H1 (cell line): ENCODE data around the gene EIF4E3. TPM values are rescaled to one million over a fixed set of nuclear protein-coding genes. Genes with fewer than 3 reads are reported as not detected.

Experiments used
- CTCF ChIA-PET: fragments of 300-600 bp; sonication (Branson Sonifier 250); formaldehyde crosslinking; loops from one replicate; lab custom pipeline; 2021; ENCODE audit not compliant: partially characterized antibody; lab: Charles Lee
- POLR2A ChIA-PET: fragments of 300-600 bp; sonication (Branson Sonifier 250); formaldehyde crosslinking; loops from one replicate; lab custom pipeline; 2021; ENCODE audit warnings: inconsistent platforms; ENCODE audit not compliant: partially characterized antibody; lab: Charles Lee
- DNase-seq, 2 experiments: peaks; one replicate each; pipeline versions ENCODE4 v3.0.0 to v3.0.0-alpha.2; 2010 to 2022; ENCODE audit warnings: low spot score in 2 of 2, low read depth in 1 of 2, mixed read lengths in 1 of 2
- FAIRE-seq: peaks from 2 replicates; lab custom pipeline; 2011; peaks lifted over from hg19 to GRCh38; lab: Jason Lieb, UNC
- H2AFZ ChIP-seq: 2 replicates; pipeline ENCODE4 v1.8.1; 2012; ENCODE audit warnings: low read length, inconsistent platforms
- H2AK5ac ChIP-seq: 2 replicates; pipeline ENCODE4 v1.6.1; 2013; ENCODE audit warnings: low read depth, low read length
- H2BK120ac ChIP-seq: replicated peaks from 2 replicates; pipeline ENCODE3; 2013; ENCODE audit warnings: low read depth, low read length, inconsistent platforms
- H2BK12ac ChIP-seq: 2 replicates; pipeline ENCODE4 v1.6.1; 2013; ENCODE audit warnings: low read depth, low read length
- H2BK15ac ChIP-seq: 2 replicates; pipeline ENCODE4 v1.6.1; 2013; ENCODE audit warnings: low read length
- H2BK20ac ChIP-seq: 2 replicates; pipeline ENCODE4 v1.6.1; 2013; ENCODE audit warnings: low read length
- H2BK5ac ChIP-seq: 2 replicates; pipeline ENCODE4 v1.6.1; 2013; ENCODE audit warnings: low read depth, low read length
- H3K14ac ChIP-seq: 2 replicates; pipeline ENCODE4 v1.6.1; 2013; ENCODE audit warnings: inconsistent platforms; ENCODE audit not compliant: insufficient read length
- H3K18ac ChIP-seq: 2 replicates; pipeline ENCODE4 v1.6.1; 2013; ENCODE audit warnings: low read length; ENCODE audit errors: extremely low read depth
- H3K23ac ChIP-seq: 2 replicates; pipeline ENCODE4 v1.6.1; 2013; ENCODE audit warnings: inconsistent platforms; ENCODE audit not compliant: insufficient read length
- H3K23me2 ChIP-seq: 2 replicates; pipeline ENCODE4 v1.6.1; 2013; ENCODE audit warnings: low read depth, low read length
- H3K27ac ChIP-seq: 2 replicates; pipeline ENCODE4 v1.6.1; 2011; ENCODE audit warnings: low read depth, low read length, inconsistent platforms
- H3K27me3 ChIP-seq, 4 experiments: replicated peaks in 1 of 4; 1 replicate in 1 of 4; 2 replicates in 3 of 4; pipeline versions ENCODE4 v1.6.1 to v1.8.1; 2011 to 2013; ENCODE audit warnings: low read length in 3 of 4, mild to moderate bottlenecking in 3 of 4, inconsistent platforms in 2 of 4, mixed read lengths in 2 of 4, moderate library complexity in 1 of 4; ENCODE audit not compliant: control insufficient read depth in 3 of 4, insufficient read depth in 3 of 4; ENCODE audit errors: extremely low read depth in 1 of 4
- H3K36me3 ChIP-seq, 4 experiments: 2 replicates each; pipeline versions ENCODE4 v1.6.1 to v1.8.1; 2011 to 2013; ENCODE audit warnings: mild to moderate bottlenecking in 4 of 4, low read length in 3 of 4, moderate library complexity in 2 of 4, control low read depth in 1 of 4, inconsistent platforms in 1 of 4; ENCODE audit not compliant: insufficient read depth in 4 of 4, control insufficient read depth in 2 of 4
- H3K4ac ChIP-seq: replicated peaks from 2 replicates; pipeline ENCODE3; 2013; ENCODE audit warnings: low read length, low read depth, mixed read lengths, inconsistent platforms; ENCODE audit not compliant: insufficient read length
- H3K4me1 ChIP-seq, 4 experiments: replicated peaks in 1 of 4; 1 replicate in 1 of 4; 2 replicates in 3 of 4; pipeline versions ENCODE4 v1.6.1 to v1.8.1; 2011 to 2013; ENCODE audit warnings: low read length in 3 of 4, inconsistent platforms in 2 of 4, mixed read lengths in 1 of 4; ENCODE audit not compliant: insufficient read depth in 4 of 4, control insufficient read depth in 3 of 4
- H3K4me2 ChIP-seq, 2 experiments: 2 replicates each; pipeline versions ENCODE4 v1.6.1 to v1.8.1; 2011 to 2013; ENCODE audit warnings: low read depth in 2 of 2, low read length in 2 of 2, control low read depth in 1 of 2, inconsistent platforms in 1 of 2, mild to moderate bottlenecking in 1 of 2; ENCODE audit not compliant: insufficient read depth in 1 of 2
- H3K4me3 ChIP-seq, 4 experiments: fragments of 200-600, 300-600 bp in 1 of 4; sonication (generic), shearing (Covaris generic), sonication (Bioruptor Twin) in 1 of 4; 2 replicates each; pipeline versions ENCODE4 v1.5.1 to v1.8.1; 2011 to 2016; ENCODE audit warnings: low read length in 4 of 4, low read depth in 3 of 4, control low read depth in 2 of 4, inconsistent platforms in 2 of 4, mild to moderate bottlenecking in 2 of 4, mixed read lengths in 1 of 4, moderate library complexity in 1 of 4; ENCODE audit not compliant: insufficient read depth in 2 of 4; ENCODE audit errors: extremely low read depth in 1 of 4
- H3K56ac ChIP-seq: replicated peaks from 2 replicates; pipeline ENCODE3; 2013; ENCODE audit warnings: low read depth, mild to moderate bottlenecking, mixed read lengths, low read length, inconsistent platforms; ENCODE audit not compliant: insufficient read length
- H3K79me1 ChIP-seq: 2 replicates; pipeline ENCODE4 v1.6.1; 2013; ENCODE audit warnings: low read depth, low read length, control low read depth
- H3K79me2 ChIP-seq, 2 experiments: 2 replicates each; pipeline versions ENCODE4 v1.6.1 to v1.8.1; 2012 to 2013; ENCODE audit warnings: low read length in 2 of 2, mild to moderate bottlenecking in 2 of 2, inconsistent platforms in 1 of 2; ENCODE audit not compliant: insufficient read depth in 2 of 2, control insufficient read depth in 1 of 2
- H3K9ac ChIP-seq, 4 experiments: replicated peaks in 1 of 4; 1 replicate in 1 of 4; 2 replicates in 3 of 4; pipeline versions ENCODE4 v1.6.1 to v1.8.1; 2011 to 2013; ENCODE audit warnings: low read depth in 3 of 4, low read length in 3 of 4, control low read depth in 2 of 4, mild to moderate bottlenecking in 2 of 4, moderate library complexity in 2 of 4, inconsistent platforms in 1 of 4; ENCODE audit errors: extremely low read depth in 1 of 4
- H3K9me3 ChIP-seq, 2 experiments: 2 replicates each; pipeline versions ENCODE4 v1.6.1 to v1.8.1; 2012 to 2013; ENCODE audit warnings: mild to moderate bottlenecking in 2 of 2, moderate library complexity in 2 of 2, control low read depth in 1 of 2, inconsistent platforms in 1 of 2, low read depth in 1 of 2, low read length in 1 of 2, mixed read lengths in 1 of 2; ENCODE audit not compliant: insufficient read depth in 2 of 2
- H4K20me1 ChIP-seq, 2 experiments: replicated peaks in 1 of 2; 2 replicates each; pipeline versions ENCODE3 to v1.8.1; 2011 to 2013; ENCODE audit warnings: inconsistent platforms in 2 of 2, low read length in 2 of 2, mild to moderate bottlenecking in 1 of 2; ENCODE audit not compliant: insufficient read depth in 2 of 2, control insufficient read depth in 1 of 2
- H4K5ac ChIP-seq: 2 replicates; pipeline ENCODE4 v1.6.1; 2013; ENCODE audit warnings: low read length, low read depth, mixed read lengths, inconsistent platforms; ENCODE audit not compliant: insufficient read length
- H4K8ac ChIP-seq: 2 replicates; pipeline ENCODE4 v1.8.0; 2013; ENCODE audit warnings: mild to moderate bottlenecking, moderate library complexity, low read length, inconsistent platforms; ENCODE audit not compliant: insufficient read depth; ENCODE audit errors: extremely low read depth
- H4K91ac ChIP-seq: replicated peaks from 2 replicates; pipeline ENCODE3; 2013; ENCODE audit warnings: low read length, mixed read lengths, inconsistent platforms; ENCODE audit not compliant: insufficient read length
- CEBPB ChIP-seq: IDR thresholded peaks from 2 replicates; pipeline ENCODE4 v1.6.1; 2012; ENCODE audit warnings: low read depth, low read length
- CHD2 ChIP-seq: IDR thresholded peaks from 2 replicates; pipeline ENCODE4 v1.6.1; 2012; ENCODE audit warnings: low read length, improper control_type of control experiment
- HDAC2 ChIP-seq, 2 experiments: fragments of 300-600 bp in 1 of 2; sonication (generic) in 1 of 2; IDR thresholded peaks; 2 replicates each; pipeline ENCODE4 v1.6.1; 2011 to 2012; ENCODE audit warnings: low read depth in 2 of 2, low read length in 2 of 2, mild to moderate bottlenecking in 2 of 2, moderate library complexity in 2 of 2, borderline replicate concordance in 1 of 2, inconsistent platforms in 1 of 2
- WGBS, 2 experiments: shearing (Covaris generic) in 1 of 2; methylation state at CpG; one replicate each; pipeline versions ENCODE4 v1.1.6 to v1.1.7; 2013 to 2015; ENCODE audit warnings: low lambda C conversion rate in 2 of 2, mixed read lengths in 2 of 2, inconsistent platforms in 1 of 2, low coverage in 1 of 2, missing lambda C conversion rate in 1 of 2; ENCODE audit not compliant: insufficient replicate concordance in 2 of 2, insufficient coverage in 1 of 2, insufficient read length in 1 of 2; ENCODE audit errors: extremely low coverage in 1 of 2, missing lambda C conversion rate in 1 of 2; 5-methylcytosine and 5-hydroxymethylcytosine counted together
- polyA plus RNA-seq, 7 experiments: library from polyadenylated mRNA; depleted of rRNA in 3 of 7; stranded (reverse) in 5 of 7; unstranded in 2 of 7; fragments of >200 nt in 5 of 7; fragments of 200-250 nt in 2 of 7; gene quantifications; 1 replicate in 5 of 7; 2 replicates in 1 of 7; 4 replicates in 1 of 7; pipeline versions ENCODE4 v1.2.1 to v1.2.3, GENCODE V29; 2011 to 2013; ENCODE audit warnings: missing spikeins in 2 of 7, mixed read lengths in 2 of 7
- total RNA-seq: library from RNA; stranded (reverse); fragmentation: NEBNext Ultra II Directional; extraction: Animal tissue kit (Norgen Biotek cat#: 25700); gene quantifications from 2 replicates; pipeline ENCODE4 v1.2.1, GENCODE V29; 2021

EIF4E3 gene
- total and polyA plus RNA-seq, 2 of the 8 experiments (the other 6 are each of a cell fraction or from before 2014, with no cell fraction given), result 5.2 to 17.0 TPM

- DNase-seq, result no peak
- TF ChIP-seq HDAC2 (IDR thresholded peaks at IDR 0.05; ENCODE audit: borderline replicate concordance in 1 of 2, low read depth in 2 of 2, low read length in 2 of 2) (no peak), CHD2 (no peak), CEBPB (no peak)
- peaks cover 5 to 13% (median 7%) of the 10 kb centered on the region in 4 experiments for H3K4me1 ChIP-seq
- H2AFZ ChIP-seq, result no peak overlapping the region
- H4K5ac ChIP-seq, result no peak overlapping the region
- H2BK15ac ChIP-seq, result no peak overlapping the region
- no peak overlapping the region for H3K18ac ChIP-seq
- H2BK12ac ChIP-seq, result no peak overlapping the region
- H3K9ac ChIP-seq, result no peak overlapping the region
- H3K23me2 ChIP-seq, result peaks cover 9% of the 10 kb centered on the region
- H3K56ac ChIP-seq, result no peak overlapping the region
- no peak overlapping the region for H4K91ac ChIP-seq
- peaks cover 3 to 19% (median 16%) of the 10 kb centered on the region in 4 experiments for H3K27me3 ChIP-seq
- ChIA-PET CTCF (interaction anchor here (0.5 to 3.4 kb wide), 4 partner anchors 13 to 980 kb away, joined by 3 to 18 read pairs (median 4); no protein-coding TSS in a partner anchor), POLR2A (interaction anchor here (1.3 to 2.1 kb wide), 2 partner anchors 10 to 149 kb away, joined by 3 to 5 read pairs; no protein-coding TSS in a partner anchor)
- H2AK5ac ChIP-seq, result no peak overlapping the region
- H3K27ac ChIP-seq, result no peak overlapping the region
- H3K79me2 ChIP-seq, result no peaks in the 10 kb centered on the region
- no peak overlapping the region for H2BK5ac ChIP-seq
- H2BK120ac ChIP-seq, result no peak overlapping the region
- H3K14ac ChIP-seq, result no peak overlapping the region
- H3K79me1 ChIP-seq, result no peaks in the 10 kb centered on the region
- peaks cover 0 to 3% of the 10 kb centered on the region in 2 experiments for H4K20me1 ChIP-seq
- H3K36me3 ChIP-seq, result no peaks in the 10 kb centered on the region
- H4K8ac ChIP-seq, result no peak overlapping the region
- H3K4ac ChIP-seq, result no peak overlapping the region
- no peak overlapping the region for H2BK20ac ChIP-seq
- WGBS, 2 experiments, result 81% methylated on average over 6 of the region's 6 CpGs; no CpG with 5 or more reads in 1 of the 2 experiments
- no peaks in the 10 kb centered on the region for H3K9me3 ChIP-seq
- no peak overlapping the region for H3K23ac ChIP-seq
- H3K4me3 ChIP-seq, result peak overlapping the region in 1 of 4 experiments; percentile 84; a peak in 4 of 8 replicates
- no peak for FAIRE-seq
- H3K4me2 ChIP-seq, result peak overlapping the region; percentile 87 to 97; a peak in 2 of 4 replicates
These were observed 1.6 kb downstream of the EIF4E3 start for GRCh38 chr3:71723452-71724170.
